ENCODE results near the gene CEP57. TPM values are rescaled to one million over a fixed set of nuclear protein-coding genes. Genes with fewer than 3 reads are reported as not detected.

The CEP57 gene
- 10 to 100 TPM; 69.7 to 86.1 (median 83.6) TPM for polyA plus RNA-seq (ENCODE audit: insufficient read length in 4 of 4)

DNA sequence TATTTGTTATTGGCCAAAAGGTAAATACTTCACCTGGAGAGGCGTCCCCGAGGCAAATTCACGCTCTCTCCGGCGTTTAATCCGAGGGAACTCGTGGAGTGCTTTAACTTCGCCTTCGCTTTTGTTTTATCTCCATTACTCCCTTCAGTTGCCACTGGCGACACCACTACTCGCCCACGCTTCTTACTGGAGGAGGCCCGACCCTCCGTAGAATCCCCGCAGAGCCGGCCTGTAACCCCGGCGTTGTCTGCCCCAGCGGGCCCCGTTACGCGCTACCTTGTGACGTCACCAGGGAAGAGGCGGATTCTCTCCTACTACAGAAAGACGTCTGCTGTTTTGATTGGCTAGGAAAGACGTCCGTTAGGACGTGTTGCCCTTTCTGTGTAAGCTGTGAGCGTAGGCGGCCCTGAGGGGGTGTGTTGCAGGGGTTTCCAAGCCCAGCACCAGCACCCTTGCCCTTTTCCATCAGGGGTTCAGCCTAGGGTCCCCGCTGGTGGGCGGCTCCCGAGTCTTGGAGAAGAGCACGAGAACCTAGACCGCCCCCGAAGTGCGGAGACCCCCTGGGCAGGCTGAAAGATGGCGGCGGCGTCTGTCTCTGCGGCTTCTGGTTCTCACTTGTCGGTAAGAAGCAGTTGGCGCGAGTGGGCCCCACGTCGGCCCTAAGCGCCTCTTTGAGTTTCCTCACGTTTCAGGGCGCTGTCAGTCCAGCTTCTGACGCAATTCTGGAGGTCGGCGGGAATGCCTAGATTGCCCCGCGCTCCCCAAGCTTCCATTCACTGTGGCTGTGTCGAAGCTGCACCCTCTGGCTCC is at the start of gene CEP57:
Gene CEP57 (plus strand): TSS at position 376 of the 810 bp plus-strand sequence. CDS start 201 bp downstream, at position 577.
- DNase-seq (ENCODE audit: low read depth in 4 of 4, low spot score in 3 of 4): peak; percentile 97 to 98 (median 98)

DNA sequence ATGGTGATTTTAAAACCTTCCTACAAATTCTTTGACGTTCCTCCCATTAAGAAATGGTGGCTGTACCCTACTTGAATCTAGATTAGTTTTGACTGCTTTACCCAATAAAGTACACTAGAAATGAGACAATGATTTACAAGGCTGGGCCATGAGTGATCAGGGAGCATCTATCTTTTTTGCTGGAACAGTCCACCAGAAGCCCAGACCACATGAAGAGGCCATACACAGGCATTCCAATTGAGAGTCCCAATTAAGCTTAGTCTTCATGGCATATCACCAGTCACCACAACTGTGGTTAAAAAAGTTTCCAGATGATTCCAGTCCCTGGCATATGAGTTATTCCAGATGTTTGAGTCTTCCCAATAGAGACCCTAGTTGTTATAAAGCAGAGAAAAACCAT is 40.2 kb upstream of the CEP57 start:
- no peak for DNase-seq (ENCODE audit: low read depth in 4 of 4, low spot score in 3 of 4)

DNA sequence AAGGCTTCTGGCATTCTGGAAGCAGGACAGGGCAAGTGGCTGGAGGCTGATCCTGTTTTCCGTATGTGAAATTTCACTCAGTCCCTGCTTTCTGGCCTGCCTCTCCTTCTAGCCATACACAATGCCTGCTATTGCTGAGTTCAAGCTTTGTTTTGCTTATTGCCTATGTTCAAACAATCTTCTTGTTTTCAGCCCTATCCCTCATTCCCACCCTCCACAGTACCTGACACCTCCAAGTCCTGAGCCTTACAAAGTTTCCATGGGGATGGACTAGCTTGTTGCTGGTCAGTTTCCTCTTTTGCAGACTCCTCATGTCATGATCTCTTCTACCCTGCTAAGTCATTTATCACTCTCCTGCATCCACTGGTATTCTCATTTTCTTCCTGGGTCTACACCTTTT is 38.8 kb upstream of the CEP57 start:
- no peak for DNase-seq (ENCODE audit: low read depth in 4 of 4, low spot score in 3 of 4)

DNA sequence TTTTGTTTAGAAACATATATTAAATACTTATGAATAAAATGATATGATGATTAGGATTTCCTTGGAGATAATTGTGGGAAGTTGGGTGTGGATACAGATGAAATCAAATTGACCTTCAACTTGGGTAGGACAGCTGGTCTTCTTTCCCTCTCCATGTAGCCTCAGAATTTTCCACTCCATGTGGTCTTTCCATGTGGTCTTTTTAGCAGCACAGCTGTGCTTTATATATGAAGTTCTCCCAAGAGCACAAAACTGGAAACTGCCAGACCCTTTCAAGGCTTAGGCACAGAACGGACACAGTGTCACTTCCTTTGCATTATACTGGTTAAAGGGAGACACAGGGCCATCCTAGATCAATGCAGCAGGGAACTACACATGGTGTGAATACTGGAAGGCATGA is 29.4 kb upstream of the CEP57 start:
- no peak for DNase-seq (ENCODE audit: low read depth in 4 of 4, low spot score in 3 of 4)

DNA sequence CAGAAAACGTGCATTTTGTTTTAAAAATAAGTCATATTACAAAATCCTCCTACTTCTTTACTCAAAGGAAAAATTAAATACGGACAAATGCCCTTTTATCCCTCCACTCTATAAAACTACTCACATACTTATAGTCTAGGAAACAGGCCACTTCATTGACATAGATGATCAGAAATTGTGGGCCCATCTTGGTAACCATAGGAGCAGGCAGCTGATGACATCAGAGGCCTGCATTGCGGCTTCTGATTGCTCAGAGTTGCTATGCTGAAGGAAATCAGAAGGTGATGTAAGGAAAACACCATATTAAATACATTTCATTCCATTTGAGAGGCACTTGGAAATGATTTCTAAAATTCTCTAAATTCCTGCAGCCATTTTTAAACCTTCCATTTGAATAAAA is 27.8 kb upstream of the CEP57 start:
- no peak for DNase-seq (ENCODE audit: low read depth in 4 of 4, low spot score in 3 of 4)

DNA sequence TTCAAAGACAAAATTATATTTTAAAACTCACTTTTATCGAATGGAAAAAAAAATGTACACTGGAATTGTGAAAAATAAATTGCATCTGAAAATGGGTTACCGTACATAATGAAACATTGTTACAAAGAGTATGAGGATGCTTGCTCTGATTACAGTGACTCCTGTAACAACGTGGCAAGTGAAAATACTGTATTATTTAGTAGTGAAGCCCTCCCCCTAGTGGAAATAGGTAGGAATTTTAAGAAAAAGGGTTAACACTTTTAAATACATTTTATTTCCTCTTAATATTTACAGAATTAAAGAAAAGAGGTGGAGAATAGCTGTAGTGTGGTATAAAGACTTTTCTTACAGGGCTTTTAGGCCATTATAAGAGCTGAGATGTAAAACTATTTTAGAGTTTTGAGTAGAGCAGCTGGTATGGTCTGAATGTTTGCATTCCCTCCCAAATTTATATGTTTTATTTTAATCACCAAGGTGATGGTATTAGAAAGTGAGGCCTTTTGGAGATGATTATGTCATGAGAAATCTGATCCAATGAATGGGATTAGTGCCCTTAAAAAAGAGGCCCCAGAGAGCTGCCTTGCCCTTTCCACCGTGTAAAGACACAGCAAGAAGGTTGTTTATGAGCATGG is 25.9 kb upstream of the CEP57 start:
- DNase-seq (ENCODE audit: low read depth in 4 of 4, low spot score in 3 of 4): peak; percentile 20 to 39 (median 30)

DNA sequence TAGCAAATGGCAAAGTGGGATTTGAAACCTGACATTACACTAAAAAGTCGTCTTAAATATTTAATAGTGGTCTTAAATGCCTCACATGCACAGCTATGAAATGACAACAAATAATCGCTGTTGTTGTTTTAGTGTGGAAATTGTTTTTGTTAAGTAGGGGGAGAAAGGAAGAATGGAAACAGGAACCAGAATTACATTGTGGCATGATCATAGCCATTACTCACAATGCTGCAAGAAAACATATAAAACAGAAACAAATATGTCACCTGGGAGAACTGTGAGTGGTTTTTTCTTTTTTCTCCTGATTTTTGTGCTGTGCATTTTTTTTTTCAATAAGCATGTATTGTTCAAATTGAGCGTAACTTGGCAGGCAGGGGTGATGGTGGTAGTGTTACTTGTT is 23.6 kb upstream of the CEP57 start:
- no peak for DNase-seq (ENCODE audit: low read depth in 4 of 4, low spot score in 3 of 4)

DNA sequence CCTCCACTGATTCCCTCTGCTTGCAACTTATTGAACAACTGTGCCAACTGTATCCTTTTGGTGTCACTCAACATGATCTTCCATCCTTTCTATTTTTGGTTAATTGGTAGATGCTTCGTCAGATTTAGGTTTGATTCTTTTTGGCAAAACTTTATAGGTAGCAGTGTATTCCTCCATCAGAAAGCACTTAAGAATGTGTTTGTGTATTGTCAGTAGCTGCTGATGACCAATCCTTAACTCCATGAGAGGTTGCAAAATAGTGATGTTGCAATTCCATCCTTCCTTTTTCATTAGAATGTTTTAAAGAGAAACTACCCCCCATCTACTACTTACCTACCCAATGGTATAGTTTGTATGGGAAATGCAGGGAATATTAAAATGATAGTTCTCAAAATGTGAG is 22.8 kb upstream of the CEP57 start:
- DNase-seq (ENCODE audit: low read depth in 4 of 4, low spot score in 3 of 4): no peak

DNA sequence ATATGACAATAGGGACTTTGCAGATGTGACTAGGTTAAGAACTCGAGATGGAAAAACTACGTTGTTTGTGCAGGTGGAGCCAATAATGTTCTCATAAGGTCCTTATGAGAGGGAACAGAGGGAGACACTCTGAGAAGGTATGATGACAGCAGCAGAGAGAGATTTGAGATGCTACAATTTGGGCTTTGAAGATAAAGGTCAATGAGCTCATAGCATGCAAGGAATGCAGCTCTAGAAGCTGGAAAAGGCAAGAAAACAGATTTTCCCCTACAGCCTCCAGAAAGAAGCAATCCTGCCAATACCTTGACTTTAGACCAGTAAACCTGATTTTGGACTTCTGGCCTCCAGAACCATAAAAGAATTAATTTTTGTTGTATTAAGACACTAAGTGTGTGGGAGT is 21.8 kb upstream of the CEP57 start:
- DNase-seq (ENCODE audit: low read depth in 4 of 4, low spot score in 3 of 4): no peak

DNA sequence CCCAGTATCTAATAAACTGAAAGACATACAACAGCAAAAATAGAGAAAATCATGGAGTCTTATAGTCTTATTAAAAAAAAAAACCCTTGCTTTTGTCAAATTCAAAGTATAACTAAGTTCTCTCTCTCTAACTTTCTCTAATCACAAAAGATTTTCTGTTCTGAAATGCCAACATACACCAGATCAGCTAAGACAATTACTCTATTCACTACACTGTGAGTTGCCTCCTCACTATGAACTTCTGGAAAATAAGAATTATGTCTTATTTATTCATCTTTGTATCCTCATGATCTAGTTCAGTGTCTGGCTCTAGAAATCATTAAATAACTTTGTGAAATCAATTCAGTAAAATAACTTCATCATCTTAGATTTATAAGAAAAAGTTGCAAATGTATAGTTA is 13.4 kb upstream of the CEP57 start:
- no peak for DNase-seq (ENCODE audit: low read depth in 4 of 4, low spot score in 3 of 4)

DNA sequence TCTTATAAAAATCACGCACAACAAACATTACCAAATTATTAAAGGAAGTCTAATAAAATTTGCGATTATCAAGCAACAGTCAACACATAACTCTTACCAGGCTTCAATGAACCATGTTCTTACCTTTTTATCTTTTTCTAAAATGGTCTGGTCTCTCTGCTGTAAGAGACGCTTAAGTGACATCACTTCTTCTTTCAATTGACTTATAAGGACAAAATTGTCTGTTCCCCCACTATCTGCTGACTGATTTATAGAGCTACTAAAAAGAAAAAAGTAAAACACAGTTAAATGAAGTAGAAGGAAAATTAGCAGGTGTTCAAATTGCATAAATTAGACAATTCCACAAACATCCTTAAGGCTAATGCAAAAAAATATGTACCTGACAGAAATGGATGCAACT is 11.6 kb upstream of the CEP57 start:
- no peak for DNase-seq (ENCODE audit: low read depth in 4 of 4, low spot score in 3 of 4)

DNA sequence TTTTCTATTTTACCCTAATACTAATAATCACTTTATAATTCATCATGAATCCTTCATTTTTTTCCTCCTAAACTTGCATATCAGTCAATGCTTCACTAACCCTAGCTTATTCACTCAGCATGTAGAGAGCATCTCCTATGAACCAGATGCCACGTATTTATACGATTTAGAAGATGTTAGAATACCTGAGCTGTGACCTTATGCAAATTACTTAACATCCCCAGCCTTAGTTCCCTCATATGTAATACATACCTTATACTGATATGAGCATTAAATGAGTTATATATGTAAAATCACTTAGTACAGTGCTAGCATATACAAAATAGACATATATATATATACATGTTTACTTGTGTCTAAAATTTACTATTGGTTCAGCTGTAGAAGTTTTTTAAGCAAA is 9.8 kb upstream of the CEP57 start:
- DNase-seq (ENCODE audit: low read depth in 4 of 4, low spot score in 3 of 4): no peak

DNA sequence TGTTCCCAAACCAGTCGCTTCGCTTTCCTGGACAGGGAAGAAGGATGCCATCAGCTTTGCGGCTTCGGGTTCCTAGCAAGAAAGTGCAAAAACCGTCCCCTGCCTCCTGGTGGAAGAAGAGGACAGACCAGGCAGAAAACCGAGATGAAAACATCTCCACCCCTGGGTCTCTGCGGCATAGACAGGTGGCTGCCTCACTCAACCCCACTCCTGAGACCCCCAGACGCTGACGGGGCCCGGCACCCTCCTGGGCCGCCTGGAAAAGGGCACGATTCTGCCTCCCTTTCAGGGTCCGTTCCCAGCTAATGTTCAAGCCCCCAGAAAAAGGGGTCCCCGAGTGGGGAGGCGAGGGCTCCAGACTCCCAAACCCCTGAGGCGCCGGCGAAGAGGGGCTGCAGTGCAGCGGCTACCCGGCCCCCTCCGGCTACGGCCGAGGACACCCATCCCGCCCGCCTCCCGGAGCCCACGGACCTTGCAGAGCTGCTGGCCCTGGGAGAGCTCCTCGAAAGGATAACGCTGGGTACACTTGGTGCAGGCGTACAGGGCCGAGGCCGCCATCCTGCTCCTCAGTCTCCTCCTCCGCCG is 1.3 kb upstream of the CEP57 start:
- peak; percentile 10 to 29 (median 20) for DNase-seq (ENCODE audit: low read depth in 4 of 4, low spot score in 3 of 4)

DNA sequence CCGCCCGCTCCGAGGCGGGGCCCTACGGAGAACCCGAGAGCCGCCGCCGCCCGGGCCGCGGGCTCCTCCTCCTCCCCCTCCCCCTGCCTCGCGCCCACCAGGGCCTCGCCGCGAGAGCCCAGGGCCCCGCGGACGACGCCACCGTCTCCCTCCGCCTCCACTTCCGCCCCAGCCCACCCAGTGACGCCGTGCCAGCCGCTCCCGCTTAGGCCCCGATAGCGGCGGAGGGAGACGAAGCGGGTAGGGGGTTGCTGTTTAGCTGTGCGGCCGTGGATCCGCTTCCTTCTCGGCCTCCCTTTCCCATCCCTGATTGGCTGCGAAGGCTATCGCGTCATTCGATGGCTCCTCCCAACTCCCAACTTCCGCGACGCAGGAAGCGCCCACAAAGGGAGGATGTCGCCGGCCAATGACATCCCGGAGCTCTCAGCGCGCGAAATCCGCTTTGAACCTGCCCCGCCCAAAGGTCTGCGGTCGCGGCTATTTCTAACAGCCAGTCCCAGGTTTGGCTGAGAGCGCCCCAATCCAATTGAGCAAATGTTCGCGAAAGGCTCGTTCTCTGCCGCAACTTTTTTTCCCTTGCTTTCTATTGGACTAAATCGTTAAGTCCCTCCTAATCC is 684 bp upstream of the CEP57 start, which contains the start of gene FAM76B:
Gene FAM76B (minus strand): TSS at position 277 of the 617 bp plus-strand sequence. CDS start 304 bp downstream, outside the sequence.
- DNase-seq (ENCODE audit: low read depth in 4 of 4, low spot score in 3 of 4): peak; percentile 98 to 99 (median 98)

DNA sequence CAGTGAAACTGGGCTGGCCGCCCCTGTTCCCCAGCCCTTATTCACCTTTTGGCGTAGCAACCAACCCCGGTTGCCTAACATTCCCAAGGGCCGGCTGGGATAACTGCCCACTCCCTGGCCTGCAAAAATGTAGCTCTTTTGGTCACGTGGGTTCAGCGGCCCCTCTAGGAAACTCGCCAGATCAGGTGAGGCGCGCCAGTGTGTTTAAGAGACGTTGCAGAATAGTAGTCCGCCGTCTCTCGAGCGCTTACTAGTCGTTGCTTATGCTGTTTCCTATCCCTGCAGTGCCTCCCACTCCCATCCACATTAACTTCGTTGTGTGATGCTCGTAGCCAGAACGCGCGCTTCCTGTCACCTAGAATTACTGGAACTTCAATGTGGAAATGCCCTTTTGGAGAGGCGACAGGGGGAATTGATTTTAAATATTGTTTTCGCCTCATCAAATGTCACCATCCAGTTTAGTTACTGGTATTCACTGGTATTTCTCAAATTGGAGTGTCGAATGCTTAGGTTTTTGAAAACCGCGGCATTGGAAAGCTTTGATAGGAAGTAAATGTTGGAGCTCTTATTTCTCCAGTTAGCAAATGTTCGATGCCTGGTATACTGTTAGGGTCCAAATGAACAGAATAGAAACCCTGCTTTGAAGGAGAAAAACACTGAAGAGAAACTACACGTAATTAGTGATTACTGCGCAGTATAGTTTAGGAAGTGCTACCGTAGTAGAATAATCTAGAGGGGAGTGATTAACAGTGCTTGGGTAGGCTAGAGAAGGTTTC is 823 bp downstream of the CEP57 start:
- DNase-seq (ENCODE audit: low read depth in 4 of 4, low spot score in 3 of 4): peak; percentile 51 to 68 (median 60)

DNA sequence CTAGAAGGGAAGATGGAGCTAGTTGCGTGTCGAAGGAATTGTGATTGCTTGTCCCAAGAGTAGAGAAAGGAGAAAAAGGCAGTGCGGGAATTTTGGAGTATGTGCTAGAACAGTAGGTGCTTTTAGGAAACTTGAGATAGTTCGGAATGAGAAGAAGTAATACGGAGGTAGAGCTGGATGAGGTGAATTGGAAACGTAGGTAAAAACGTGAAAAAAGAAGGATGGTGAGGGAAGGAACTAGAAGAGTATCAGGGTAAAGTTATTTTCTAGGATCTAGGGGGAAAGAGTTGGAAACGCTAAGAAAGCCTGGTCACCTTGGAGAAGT is 1.4 kb downstream of the CEP57 start:
- DNase-seq (ENCODE audit: low read depth in 4 of 4, low spot score in 3 of 4): no peak

DNA sequence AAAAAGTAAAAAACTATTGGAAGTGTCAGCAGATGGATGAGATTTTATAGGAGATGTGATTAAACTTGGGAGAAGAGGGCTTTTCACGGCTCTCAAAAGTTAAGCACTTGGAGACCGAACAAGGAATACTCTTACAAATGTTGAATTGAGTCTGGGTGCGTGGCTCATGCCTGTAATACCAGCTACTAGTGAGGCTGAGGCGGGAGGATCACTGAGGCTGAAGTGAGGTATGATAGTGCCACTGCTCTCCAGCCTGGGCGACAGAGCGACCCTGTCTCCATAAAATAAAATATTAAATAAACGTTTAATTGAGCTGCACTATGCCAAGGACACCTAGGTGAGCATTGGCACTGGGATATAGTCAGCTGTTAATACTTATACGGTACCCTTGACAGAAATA is 1.9 kb downstream of the CEP57 start:
- no peak for DNase-seq (ENCODE audit: low read depth in 4 of 4, low spot score in 3 of 4)

DNA sequence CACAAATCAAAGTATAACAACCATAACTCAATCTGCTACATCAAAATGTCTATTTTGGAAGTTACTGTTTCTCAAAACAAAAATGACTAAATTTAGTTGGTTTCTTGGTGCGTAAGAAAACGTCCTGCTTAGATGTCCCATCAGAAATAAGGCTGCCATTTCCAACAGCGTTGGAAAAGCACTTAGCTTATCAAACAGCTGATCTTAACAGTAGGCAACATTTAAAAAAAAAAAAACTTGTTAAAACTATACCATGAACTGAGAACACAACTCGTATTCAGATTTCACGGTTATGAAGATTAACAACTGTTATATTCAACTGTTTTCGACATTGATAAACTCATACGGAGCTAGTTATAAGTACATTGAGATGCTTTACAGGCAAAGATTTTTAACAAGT is 2.4 kb downstream of the CEP57 start:
- DNase-seq (ENCODE audit: low read depth in 4 of 4, low spot score in 3 of 4): no peak

DNA sequence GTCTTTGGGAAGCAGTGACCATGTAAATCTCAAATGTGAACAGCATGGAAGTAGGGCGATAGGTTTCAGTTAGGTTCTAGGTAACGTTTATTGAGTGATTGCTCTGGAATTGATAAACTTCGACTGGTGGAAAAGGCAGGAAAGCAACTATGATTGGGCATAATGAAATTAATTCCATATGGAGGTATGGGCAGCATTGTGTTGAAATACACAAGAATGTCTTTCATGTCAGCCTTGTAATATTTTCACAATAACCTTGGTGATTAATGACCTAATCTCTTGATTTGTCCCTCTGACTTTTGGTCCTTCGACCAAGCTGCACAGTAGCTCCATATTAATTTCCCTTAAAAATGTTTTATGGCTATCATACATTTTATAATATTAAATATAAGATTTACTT is 2.8 kb downstream of the CEP57 start:
- no peak for DNase-seq (ENCODE audit: low read depth in 4 of 4, low spot score in 3 of 4)

DNA sequence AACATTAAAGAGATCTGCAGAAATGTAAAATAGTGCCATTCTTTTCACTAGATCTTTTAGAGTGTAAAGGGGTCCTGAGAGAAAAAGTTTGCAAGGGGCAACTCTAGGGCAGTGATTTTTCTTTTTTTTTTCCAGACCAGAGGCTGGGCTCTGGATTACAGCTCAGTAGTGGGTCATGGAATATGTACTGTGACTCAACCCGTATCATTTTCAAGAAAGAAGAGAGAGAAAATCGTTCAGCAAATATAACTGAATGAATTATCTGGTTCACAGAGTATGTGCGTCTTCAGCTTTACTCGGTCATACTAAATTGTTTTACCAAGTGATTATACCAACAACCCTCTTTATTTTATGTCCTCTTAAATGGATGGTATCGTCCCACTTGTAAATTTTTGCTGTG is 3.8 kb downstream of the CEP57 start:
- no peak for DNase-seq (ENCODE audit: low read depth in 4 of 4, low spot score in 3 of 4)

Data from right renal pelvis (tissue), 4 donors.